Mucosa of descending colon (tissue), 3 donors: Measurements from ENCODE around the gene SLC9A9. TPM values are rescaled to one million over a fixed set of nuclear protein-coding genes. Genes with fewer than 3 reads are reported as not detected.

Source experiments
- ATAC-seq: fragments of 200-7000 bp; cut with Tn5 transposase; one replicate; pipeline ENCODE4 v1.9.1; 2020; ENCODE audit warnings: mild to moderate bottlenecking, moderate library complexity
- DNase-seq, 3 donors: peaks; one replicate each; pipeline ENCODE4 v3.0.0-alpha.2; 2020
- H3K36me3 ChIP-seq: fragments of 200-600 bp; one replicate; pipeline ENCODE4 v1.8.0; 2021; ENCODE audit warnings: low read depth, mild to moderate bottlenecking
- H3K4me1 ChIP-seq: fragments of 200-600 bp; one replicate; pipeline ENCODE4 v1.8.0; 2021; ENCODE audit warnings: low read depth, mild to moderate bottlenecking
- H3K4me3 ChIP-seq: fragments of 200-600 bp; one replicate; pipeline ENCODE4 v1.8.0; 2021; ENCODE audit warnings: mild to moderate bottlenecking
- H3K9me3 ChIP-seq: fragments of 200-600 bp; one replicate; pipeline ENCODE4 v1.8.0; 2021; ENCODE audit warnings: mild to moderate bottlenecking
- CTCF ChIP-seq: fragments of 200-600 bp; IDR thresholded peaks from one replicate; pipeline ENCODE4 v1.8.0; 2022; ENCODE audit warnings: antibody characterized with exemption, mild to moderate bottlenecking
- intact Hi-C, 2 donors: fragments of 100-400 bp; cut with DNase I in 1 of 2; cut with micrococcal nuclease in 1 of 2; formaldehyde crosslinking; loops; one replicate each; pipeline versions ENCODE4 v1.11.0 to v1.11.1; 2022; cut with DNase I, micrococcal nuclease
- total RNA-seq, 3 donors: library from RNA; stranded (reverse); fragmentation: NEBNext Ultra II Directional in 2 of 3; extraction: Animal tissue kit (Norgen Biotek cat#: 25700) in 2 of 3; gene quantifications; one replicate each; pipeline versions ENCODE4 v1.2.1 to v1.2.4, GENCODE V29; 2021 to 2023
- donor health status: DM: no; HTN: no; CAD: no; lungs with moderate emphysema.
- donor health status: DM: no; HTN: no; CAD: no.
- donor health status: DM: no; HTN: yes; CAD: no.

Gene SLC9A9
- total RNA-seq, 3 donors from 2014 or later: 3.2 to 18.2 (median 6.8) TPM

- H3K4me3 ChIP-seq: no peak overlapping the region
- no peaks in the 10 kb centered on the region for H3K36me3 ChIP-seq
- no peak for ATAC-seq
- no peak for DNase-seq
- H3K9me3 ChIP-seq: no peaks in the 10 kb centered on the region
- intact Hi-C loops: no loop called here
- H3K4me1 ChIP-seq: no peaks in the 10 kb centered on the region
- no peak for TF ChIP-seq CTCF
Observed at GRCh38 chr3:143830063-143830462, 18.2 kb downstream of the SLC9A9 start.

- no peak for DNase-seq
- no peaks in the 10 kb centered on the region for H3K9me3 ChIP-seq
- TF ChIP-seq CTCF: no peak
- intact Hi-C loops: no loop called here
- H3K4me1 ChIP-seq: no peaks in the 10 kb centered on the region
- no peaks in the 10 kb centered on the region for H3K36me3 ChIP-seq
- no peak overlapping the region for H3K4me3 ChIP-seq
- ATAC-seq: no peak
Observed at GRCh38 chr3:143827425-143827824, 20.8 kb downstream of the SLC9A9 start.

GRCh38 chr3:143826296-143826695, 22.0 kb downstream of the SLC9A9 start:
- TF ChIP-seq CTCF: no peak
- H3K4me1 ChIP-seq: no peaks in the 10 kb centered on the region
- DNase-seq: no peak
- no peaks in the 10 kb centered on the region for H3K36me3 ChIP-seq
- intact Hi-C loops: no loop called here
- no peaks in the 10 kb centered on the region for H3K9me3 ChIP-seq
- no peak overlapping the region for H3K4me3 ChIP-seq
- ATAC-seq: peak; percentile 37

GRCh38 chr3:143825513-143825912, 22.8 kb downstream of the SLC9A9 start:
- intact Hi-C loops: no loop called here
- H3K4me1 ChIP-seq: no peaks in the 10 kb centered on the region
- no peak for TF ChIP-seq CTCF

GRCh38 chr3:143824735-143825385, 23.4 kb downstream of the SLC9A9 start:
- intact Hi-C loops: no loop called here
- H3K36me3 ChIP-seq: no peaks in the 10 kb centered on the region
- DNase-seq: no peak
- H3K4me3 ChIP-seq: no peak overlapping the region
- no peak for TF ChIP-seq CTCF
- H3K9me3 ChIP-seq: no peaks in the 10 kb centered on the region
- no peaks in the 10 kb centered on the region for H3K4me1 ChIP-seq
- ATAC-seq: no peak

More at GRCh38 chr3:143825513-143825912, 22.8 kb downstream of the SLC9A9 start:
- ATAC-seq (peak; percentile 65), DNase-seq (no peak)
- no peak overlapping the region for H3K4me3 ChIP-seq
- no peaks in the 10 kb centered on the region for H3K9me3 ChIP-seq
- H3K36me3 ChIP-seq: no peaks in the 10 kb centered on the region

GRCh38 chr3:143822798-143823197, 25.5 kb downstream of the SLC9A9 start:
- Histone ChIP-seq H3K36me3 (no peaks in the 10 kb centered on the region), H3K4me1 (no peaks in the 10 kb centered on the region), H3K9me3 (no peaks in the 10 kb centered on the region), H3K4me3 (no peak overlapping the region)
- ATAC-seq (no peak), DNase-seq (no peak)
- no peak for TF ChIP-seq CTCF
- intact Hi-C loops: no loop called here
